Lung microvascular endothelial cell (primary cell): ENCODE results near the gene IL17RC. TPM values are rescaled to one million over a fixed set of nuclear protein-coding genes. Genes with fewer than 3 reads are reported as not detected.
"Not testable (repeated sequence)": the region's sequence is repeated elsewhere in the genome, so short reads cannot be mapped to it uniquely, and the experiment has no call there.

Experiments
- DNase-seq, 2 donors: peaks; one replicate each; pipeline versions ENCODE4 v3.0.0 to v3.0.0-alpha.2; 2010; ENCODE audit warnings: low read depth in 2 of 2
- total RNA-seq: library from RNA; depleted of rRNA; stranded (reverse); fragments of >200 nt; gene quantifications from 2 replicates; pipeline ENCODE4 v1.2.1, GENCODE V29; 2014

IL17RC gene
- 11.5 and 17.4 TPM in 2 replicates for total RNA-seq

- peak; percentile 81 to 82 for DNase-seq
These were observed at the start of gene IL17RC for GRCh38 chr3:9916734-9917680. TSS of gene IL17RC (plus strand) at chr3:9917098. CDS start at chr3:9917316, 218 bp downstream.

GRCh38 chr3:9867106-9867505 is 49.8 kb upstream of the IL17RC start:
- DNase-seq = no peak

- no peak for DNase-seq
These were observed 46.9 kb upstream of the IL17RC start for GRCh38 chr3:9869955-9870354.

GRCh38 chr3:9870978-9871377 is 45.9 kb upstream of the IL17RC start:
- peak in 1 of 2 donors; percentile 12 for DNase-seq

- not testable (repeated sequence) for DNase-seq
These were observed 44.8 kb upstream of the IL17RC start for GRCh38 chr3:9872067-9872466.

- DNase-seq = no peak
These were observed 41.5 kb upstream of the IL17RC start for GRCh38 chr3:9875448-9875847.

GRCh38 chr3:9876255-9876654 is 40.6 kb upstream of the IL17RC start:
- not testable (repeated sequence) for DNase-seq

- no peak for DNase-seq
These were observed 39.9 kb upstream of the IL17RC start for GRCh38 chr3:9876991-9877390.

- no peak for DNase-seq
These were observed 38.2 kb upstream of the IL17RC start for GRCh38 chr3:9878700-9879099.

- no peak for DNase-seq
These were observed 36.9 kb upstream of the IL17RC start, which contains the start of gene CIDEC for GRCh38 chr3:9879830-9880549. TSS of gene CIDEC (minus strand) at chr3:9880253. CDS start at chr3:9878486, 1,767 bp downstream.

- no peak for DNase-seq
These were observed 35.5 kb upstream of the IL17RC start for GRCh38 chr3:9881441-9881840.

- DNase-seq = no peak
These were observed 33.0 kb upstream of the IL17RC start for GRCh38 chr3:9883706-9884554.

- DNase-seq = peak in 1 of 2 donors; percentile 49
These were observed 32.2 kb upstream of the IL17RC start for GRCh38 chr3:9884555-9885165.

- DNase-seq = no peak
These were observed 30.6 kb upstream of the IL17RC start for GRCh38 chr3:9886328-9886727.

GRCh38 chr3:9887480-9887879 is 29.4 kb upstream of the IL17RC start:
- no peak for DNase-seq

- no peak for DNase-seq
These were observed 28.4 kb upstream of the IL17RC start for GRCh38 chr3:9888540-9888939.

GRCh38 chr3:9889405-9889804 is 27.5 kb upstream of the IL17RC start:
- no peak for DNase-seq

- DNase-seq = peak; percentile 91 to 92
These were observed 26.4 kb upstream of the IL17RC start, which contains the start of gene JAGN1 for GRCh38 chr3:9890249-9891071. TSS of gene JAGN1 (plus strand) at chr3:9890610. CDS start at chr3:9890723, 113 bp downstream.

GRCh38 chr3:9891072-9891622 is 25.8 kb upstream of the IL17RC start:
- DNase-seq = no peak

- DNase-seq = no peak
These were observed 23.2 kb upstream of the IL17RC start for GRCh38 chr3:9893739-9894138.
